ENCODE measurements around the gene EFNA5.

GRCh38 chr5:107456281-107456715, 214.4 kb downstream of the EFNA5 start:
- TF ChIP-seq EZH2phosphoT487 (IDR thresholded peaks at IDR 0.05; ENCODE audit: insufficient read depth, low read depth) = no peak
- no peak for TF ChIP-seq EZH2 (IDR thresholded peaks at IDR 0.05; ENCODE audit: insufficient read depth, poor library complexity, severe bottlenecking)
